ENCODE measurements around the gene SEC31B. TPM values are rescaled to one million over a fixed set of nuclear protein-coding genes. Genes with fewer than 3 reads are reported as not detected.
A peak's percentile ranks its signal among the peaks of the same experiment; 100 is the strongest.

Gene SEC31B
- total RNA-seq, 1 donor: 5.4 TPM

DNA sequence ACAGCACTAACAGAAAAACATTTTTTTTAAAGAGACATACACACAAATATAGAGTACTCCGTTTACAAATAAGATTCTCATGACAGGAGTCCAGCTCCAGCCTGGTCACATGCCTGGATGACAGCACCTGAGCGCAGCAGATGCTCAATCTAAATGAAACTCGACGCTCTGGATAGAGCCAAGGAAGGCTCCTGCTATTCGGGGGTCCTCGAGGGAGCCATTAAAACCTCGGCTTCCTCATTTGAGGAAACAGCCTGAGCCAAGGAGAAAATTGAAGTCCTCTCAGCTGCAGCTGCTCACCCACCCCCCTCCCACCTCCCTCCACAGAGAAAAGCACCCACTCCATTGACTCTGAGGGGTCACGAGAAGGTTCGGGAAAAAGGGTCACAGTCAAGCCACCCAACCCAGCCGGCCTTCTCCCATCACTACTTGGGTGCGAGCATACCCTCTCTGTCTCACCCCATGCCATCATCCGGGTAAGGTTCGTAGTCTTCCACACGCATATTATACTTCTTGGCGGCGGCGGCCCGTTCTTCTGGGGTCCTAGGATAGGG lies 9.3 kb upstream of the SEC31B start:
- Histone ChIP-seq H3K27ac (ENCODE audit: low read depth, low read length) (peak overlapping the region; percentile 78), H3K36me3 (ENCODE audit: insufficient read depth, low read length) (peaks cover 27% of the 10 kb centered on the region), H3K27me3 (ENCODE audit: insufficient read depth, low read length) (no peaks in the 10 kb centered on the region), H3K79me2 (ENCODE audit: insufficient read depth, low read length) (peaks cover 35% of the 10 kb centered on the region), H3K4me1 (ENCODE audit: insufficient read depth, low read length) (peaks cover 19% of the 10 kb centered on the region), H4K20me1 (ENCODE audit: insufficient read depth, low read length) (peaks cover 11% of the 10 kb centered on the region), H2AFZ (ENCODE audit: low read length) (peak overlapping the region; percentile 100), H3K4me2 (ENCODE audit: insufficient read depth, low read length) (peak overlapping the region; percentile 98), H3K4me3 (ENCODE audit: insufficient read depth, low read length) (peak overlapping the region; percentile 96), H3K9me3 (ENCODE audit: low read depth, low read length) (no peaks in the 10 kb centered on the region)
- no peak for DNase-seq (ENCODE audit: insufficient read length, low spot score, missing footprints)
- TF ChIP-seq, protein P1, sequence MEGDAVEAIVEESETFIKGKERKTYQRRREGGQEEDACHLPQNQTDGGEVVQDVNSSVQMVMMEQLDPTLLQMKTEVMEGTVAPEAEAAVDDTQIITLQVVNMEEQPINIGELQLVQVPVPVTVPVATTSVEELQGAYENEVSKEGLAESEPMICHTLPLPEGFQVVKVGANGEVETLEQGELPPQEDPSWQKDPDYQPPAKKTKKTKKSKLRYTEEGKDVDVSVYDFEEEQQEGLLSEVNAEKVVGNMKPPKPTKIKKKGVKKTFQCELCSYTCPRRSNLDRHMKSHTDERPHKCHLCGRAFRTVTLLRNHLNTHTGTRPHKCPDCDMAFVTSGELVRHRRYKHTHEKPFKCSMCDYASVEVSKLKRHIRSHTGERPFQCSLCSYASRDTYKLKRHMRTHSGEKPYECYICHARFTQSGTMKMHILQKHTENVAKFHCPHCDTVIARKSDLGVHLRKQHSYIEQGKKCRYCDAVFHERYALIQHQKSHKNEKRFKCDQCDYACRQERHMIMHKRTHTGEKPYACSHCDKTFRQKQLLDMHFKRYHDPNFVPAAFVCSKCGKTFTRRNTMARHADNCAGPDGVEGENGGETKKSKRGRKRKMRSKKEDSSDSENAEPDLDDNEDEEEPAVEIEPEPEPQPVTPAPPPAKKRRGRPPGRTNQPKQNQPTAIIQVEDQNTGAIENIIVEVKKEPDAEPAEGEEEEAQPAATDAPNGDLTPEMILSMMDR (IDR thresholded peaks at IDR 0.05; ENCODE audit: extremely low read depth, low read depth, low read length): no peak

DNA sequence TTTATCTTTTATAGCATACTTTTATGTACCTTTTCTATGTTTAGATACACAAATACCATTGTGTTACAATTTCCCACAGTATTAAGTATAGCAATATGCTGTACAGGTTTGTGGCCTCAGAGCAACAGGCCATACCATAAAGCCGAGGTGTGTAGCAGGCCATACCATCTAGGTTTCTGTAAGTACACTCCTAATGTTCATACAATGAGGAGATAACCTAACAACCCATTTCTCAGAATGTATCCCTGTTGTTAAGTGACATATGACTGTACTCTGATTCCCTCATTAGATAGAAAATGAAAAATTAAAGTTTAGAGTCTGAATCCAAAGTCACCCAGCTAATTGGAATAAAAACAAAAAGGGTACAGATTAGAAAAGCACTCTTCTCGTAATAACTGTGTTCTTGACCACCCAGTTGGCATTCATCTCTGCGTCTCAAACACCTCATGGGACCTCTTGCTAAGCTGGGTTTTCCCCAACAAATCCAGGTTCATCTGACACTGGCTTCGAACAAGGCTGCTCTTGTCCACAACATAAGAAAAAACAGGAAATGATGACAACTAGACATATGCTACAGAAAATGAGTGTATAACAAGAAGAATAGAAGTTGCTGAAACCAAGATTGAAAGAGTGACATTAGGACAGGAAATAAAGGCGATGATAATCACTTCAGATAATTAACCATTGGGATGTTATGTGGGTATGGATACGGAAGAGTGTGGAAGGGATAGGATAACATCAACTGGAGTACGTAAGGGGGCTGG lies 8.6 kb upstream of the SEC31B start:
- Histone ChIP-seq H3K36me3 (ENCODE audit: insufficient read depth, low read length) (peaks cover 34% of the 10 kb centered on the region), H3K27ac (ENCODE audit: low read depth, low read length) (peak overlapping the region; percentile 78), H3K4me1 (ENCODE audit: insufficient read depth, low read length) (peaks cover 19% of the 10 kb centered on the region), H2AFZ (ENCODE audit: low read length) (peak overlapping the region; percentile 100), H3K79me2 (ENCODE audit: insufficient read depth, low read length) (peaks cover 35% of the 10 kb centered on the region), H3K4me3 (ENCODE audit: insufficient read depth, low read length) (peak overlapping the region; percentile 96), H4K20me1 (ENCODE audit: insufficient read depth, low read length) (peaks cover 11% of the 10 kb centered on the region), H3K4me2 (ENCODE audit: insufficient read depth, low read length) (peak overlapping the region; percentile 98), H3K27me3 (ENCODE audit: insufficient read depth, low read length) (no peaks in the 10 kb centered on the region), H3K9me3 (ENCODE audit: low read depth, low read length) (no peaks in the 10 kb centered on the region)
- no peak for DNase-seq (ENCODE audit: insufficient read length, low spot score, missing footprints)
- TF ChIP-seq, protein P1 (IDR thresholded peaks at IDR 0.05; ENCODE audit: extremely low read depth, low read depth, low read length): no peak

DNA sequence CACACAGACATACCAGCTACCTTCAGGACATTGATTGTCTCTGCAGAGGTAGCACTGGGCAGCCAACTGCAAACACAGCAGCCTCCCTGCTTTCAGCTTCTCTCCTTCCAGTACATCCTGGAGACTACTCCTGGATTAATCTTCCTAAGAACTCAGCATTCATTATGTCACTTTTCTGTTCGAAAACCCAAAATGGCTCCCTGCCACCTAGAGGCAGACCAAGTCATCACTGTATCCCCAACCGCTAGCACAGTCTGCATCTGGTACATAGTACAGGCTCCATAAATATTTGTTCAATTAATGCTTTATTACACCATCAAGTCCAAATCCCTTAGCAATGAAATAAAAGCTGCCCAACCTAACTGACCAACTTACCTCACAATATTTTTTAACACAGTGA lies 5.0 kb upstream of the SEC31B start:
- Histone ChIP-seq H4K20me1 (ENCODE audit: insufficient read depth, low read length) (peaks cover 11% of the 10 kb centered on the region), H3K4me2 (ENCODE audit: insufficient read depth, low read length) (no peak overlapping the region), H3K4me1 (ENCODE audit: insufficient read depth, low read length) (peaks cover 30% of the 10 kb centered on the region), H3K9me3 (ENCODE audit: low read depth, low read length) (no peaks in the 10 kb centered on the region), H2AFZ (ENCODE audit: low read length) (no peak overlapping the region), H3K27me3 (ENCODE audit: insufficient read depth, low read length) (no peaks in the 10 kb centered on the region), H3K27ac (ENCODE audit: low read depth, low read length) (no peak overlapping the region), H3K79me2 (ENCODE audit: insufficient read depth, low read length) (peaks cover 29% of the 10 kb centered on the region), H3K4me3 (ENCODE audit: insufficient read depth, low read length) (no peak overlapping the region), H3K36me3 (ENCODE audit: insufficient read depth, low read length) (peaks cover 40% of the 10 kb centered on the region)
- TF ChIP-seq, protein P1 (IDR thresholded peaks at IDR 0.05; ENCODE audit: extremely low read depth, low read depth, low read length): no peak
- no peak for DNase-seq (ENCODE audit: insufficient read length, low spot score, missing footprints)

DNA sequence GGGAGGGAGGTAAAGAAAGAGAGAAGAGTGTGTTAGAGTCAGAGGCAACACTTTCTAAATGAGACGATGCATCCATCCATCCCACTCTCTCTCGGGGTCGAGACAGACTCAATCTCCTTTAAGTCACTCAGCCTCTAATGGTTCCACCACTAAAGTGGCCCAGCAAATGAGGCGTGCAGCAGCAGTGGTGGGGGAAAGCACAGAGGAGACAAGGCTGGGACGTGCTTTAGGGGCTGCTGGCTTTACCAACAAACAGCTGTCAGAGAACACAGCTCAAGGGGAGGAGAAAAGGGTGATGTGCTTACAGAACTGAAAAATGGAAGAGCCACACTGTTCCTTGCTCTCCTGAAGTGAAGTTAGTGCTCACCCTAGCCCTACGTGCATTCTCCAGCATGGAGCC lies 4.5 kb upstream of the SEC31B start:
- Histone ChIP-seq H3K27ac (ENCODE audit: low read depth, low read length) (no peak overlapping the region), H3K79me2 (ENCODE audit: insufficient read depth, low read length) (peaks cover 24% of the 10 kb centered on the region), H3K4me2 (ENCODE audit: insufficient read depth, low read length) (no peak overlapping the region), H3K9me3 (ENCODE audit: low read depth, low read length) (no peaks in the 10 kb centered on the region), H3K4me3 (ENCODE audit: insufficient read depth, low read length) (no peak overlapping the region), H4K20me1 (ENCODE audit: insufficient read depth, low read length) (peaks cover 11% of the 10 kb centered on the region), H3K27me3 (ENCODE audit: insufficient read depth, low read length) (no peaks in the 10 kb centered on the region), H3K36me3 (ENCODE audit: insufficient read depth, low read length) (peaks cover 40% of the 10 kb centered on the region), H2AFZ (ENCODE audit: low read length) (no peak overlapping the region), H3K4me1 (ENCODE audit: insufficient read depth, low read length) (peaks cover 33% of the 10 kb centered on the region)
- no peak for DNase-seq (ENCODE audit: insufficient read length, low spot score, missing footprints)
- TF ChIP-seq, protein P1 (IDR thresholded peaks at IDR 0.05; ENCODE audit: extremely low read depth, low read depth, low read length): no peak

Measured in osteoblast (primary cell).